Adipocyte (in vitro differentiated cells): Measurements from ENCODE around the gene SLC35F3.

Experiments used
- DNase-seq: peaks from one replicate; pipeline ENCODE4 v3.0.0-alpha.2; 2015; ENCODE audit warnings: low read depth
- H3K27me3 ChIP-seq: replicated peaks from 2 replicates; pipeline ENCODE4 v1.7.0; 2013; ENCODE audit warnings: mild to moderate bottlenecking, low read length, moderate library complexity; ENCODE audit not compliant: control insufficient read depth, insufficient read depth
- H3K36me3 ChIP-seq: 2 replicates; pipeline ENCODE4 v1.7.0; 2013; ENCODE audit warnings: low read length, mild to moderate bottlenecking, moderate library complexity; ENCODE audit not compliant: control insufficient read depth, insufficient read depth, severe bottlenecking
- H3K4me1 ChIP-seq: 2 replicates; pipeline ENCODE4 v1.7.0; 2013; ENCODE audit warnings: mild to moderate bottlenecking, low read length, moderate library complexity; ENCODE audit not compliant: control insufficient read depth, insufficient read depth
- H3K4me3 ChIP-seq: 2 replicates; pipeline ENCODE4 v1.7.0; 2013; ENCODE audit warnings: mild to moderate bottlenecking, low read length, moderate library complexity
- H3K9ac ChIP-seq: 2 replicates; pipeline ENCODE4 v1.7.0; 2013; ENCODE audit warnings: mild to moderate bottlenecking, low read length, moderate library complexity
- H3K9me3 ChIP-seq: 2 replicates; pipeline ENCODE4 v1.7.0; 2013; ENCODE audit warnings: mild to moderate bottlenecking, low read length, moderate library complexity; ENCODE audit not compliant: control insufficient read depth

The SLC35F3 gene

DNA sequence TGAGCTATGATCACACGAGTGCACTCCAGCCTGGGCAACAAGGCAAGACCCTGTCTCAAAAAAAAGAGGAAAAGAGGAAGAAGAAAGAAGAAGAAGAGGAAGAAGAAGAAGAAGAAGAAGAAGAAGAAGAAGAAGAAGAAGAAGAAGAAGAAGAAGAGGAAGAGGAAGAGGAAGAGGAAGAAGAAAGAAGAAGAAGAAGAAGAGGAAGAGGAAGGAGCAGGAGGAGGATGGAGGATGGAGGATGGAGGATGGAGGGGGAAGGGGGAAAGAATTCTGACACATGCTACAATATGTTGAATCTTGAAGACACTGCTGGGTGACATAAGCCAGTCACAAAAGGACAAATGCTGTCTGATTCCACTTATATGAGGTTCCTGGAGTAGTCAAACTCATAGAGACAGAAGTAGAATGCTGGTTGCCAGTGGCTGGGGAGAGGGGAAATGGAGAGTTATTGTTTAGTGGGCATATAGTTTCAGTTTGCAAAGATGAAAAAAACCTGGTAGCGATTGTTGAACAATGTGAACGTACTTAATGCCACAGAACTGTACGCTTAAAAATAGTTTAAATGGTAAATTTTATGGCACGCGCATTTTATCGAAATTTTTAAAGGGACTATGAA lies 421.5 kb downstream of the SLC35F3 start:
- Histone ChIP-seq H3K27me3 (peaks cover 41% of the 10 kb centered on the region), H3K9ac (no peak overlapping the region), H3K4me1 (peaks cover 12% of the 10 kb centered on the region), H3K36me3 (no peaks in the 10 kb centered on the region), H3K9me3 (no peaks in the 10 kb centered on the region), H3K4me3 (peak overlapping the region; percentile 7)
- no peak for DNase-seq

DNA sequence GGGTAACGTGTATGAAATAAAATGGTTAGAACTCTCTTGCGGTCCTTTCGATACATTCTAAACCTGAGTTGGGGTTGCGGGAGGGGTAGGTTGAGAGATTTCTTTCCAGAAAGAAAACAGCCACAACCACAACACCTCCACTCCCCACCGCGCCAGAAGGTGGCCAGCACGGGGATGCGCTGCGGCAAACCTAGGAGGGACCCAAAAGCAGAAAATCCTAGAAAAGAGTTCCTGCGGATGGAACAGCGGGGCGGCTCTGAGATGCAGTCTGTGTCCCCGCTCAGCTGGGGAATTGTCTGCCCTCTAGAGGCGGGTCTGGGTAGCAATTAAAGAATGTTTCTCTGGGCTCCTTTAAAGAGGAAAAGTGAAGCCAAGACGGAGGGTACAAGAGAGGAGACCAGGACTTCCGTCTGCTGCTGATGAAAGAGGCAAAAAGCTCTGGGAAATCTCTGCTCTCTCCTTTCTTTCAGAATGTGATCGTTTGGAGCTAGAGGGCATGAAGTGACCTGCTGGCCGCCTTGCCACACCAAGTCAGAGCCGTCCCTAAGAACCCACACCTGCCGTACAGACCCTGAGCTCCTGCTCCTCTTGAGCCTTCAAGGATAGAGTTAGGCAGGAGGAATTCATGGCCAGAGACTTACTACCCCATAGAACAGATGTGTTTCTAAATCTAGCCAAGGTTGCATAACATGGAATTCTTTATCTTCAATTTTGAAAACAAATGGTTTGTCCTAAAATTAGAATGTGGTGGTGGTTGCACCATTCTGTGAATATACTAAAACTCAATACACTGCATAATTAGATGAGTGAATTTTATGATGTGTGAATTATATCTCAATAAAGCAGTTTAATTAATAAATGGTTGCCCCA lies 422.3 kb downstream of the SLC35F3 start:
- H3K36me3 ChIP-seq: no peaks in the 10 kb centered on the region
- H3K9me3 ChIP-seq: no peaks in the 10 kb centered on the region
- peaks cover 36% of the 10 kb centered on the region for H3K27me3 ChIP-seq
- H3K9ac ChIP-seq: no peak overlapping the region
- H3K4me1 ChIP-seq: peaks cover 14% of the 10 kb centered on the region
- DNase-seq: peak; percentile 54
- peak overlapping the region; percentile 7 for H3K4me3 ChIP-seq

DNA sequence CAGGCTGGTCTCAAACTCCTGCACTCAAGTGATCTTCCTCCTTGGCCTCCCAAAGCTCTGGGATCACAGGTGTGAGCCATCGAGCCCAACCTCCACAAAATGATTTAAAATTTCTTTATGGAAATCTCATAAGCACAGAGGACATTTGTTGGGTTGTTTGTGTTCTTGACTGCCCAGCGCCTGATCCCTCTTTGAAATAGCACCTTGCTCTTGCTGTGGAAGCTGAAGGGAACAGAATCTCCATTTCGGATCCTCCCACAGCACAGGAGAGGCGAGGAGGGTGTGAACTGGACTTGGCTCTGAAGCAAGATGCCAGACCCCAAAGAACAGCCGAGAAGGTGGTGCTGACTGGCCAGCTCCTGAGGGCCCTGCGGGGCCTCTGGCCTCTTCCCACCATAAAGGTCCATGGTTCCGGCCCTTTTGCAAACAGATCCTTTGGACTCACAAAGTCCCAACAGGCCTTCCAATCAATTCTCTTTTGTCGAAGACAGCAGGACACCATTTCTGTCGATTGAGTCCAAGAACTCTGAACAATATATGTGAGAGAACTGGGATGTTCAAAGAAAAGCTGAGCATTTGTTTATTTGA lies 423.2 kb downstream of the SLC35F3 start:
- no peak overlapping the region for H3K9ac ChIP-seq
- no peaks in the 10 kb centered on the region for H3K36me3 ChIP-seq
- H3K27me3 ChIP-seq: peaks cover 29% of the 10 kb centered on the region
- H3K4me3 ChIP-seq: no peak overlapping the region
- peaks cover 16% of the 10 kb centered on the region for H3K4me1 ChIP-seq
- DNase-seq: no peak
- no peaks in the 10 kb centered on the region for H3K9me3 ChIP-seq

- DNase-seq: no peak
- H3K27me3 ChIP-seq: peaks cover under 1% of the 10 kb centered on the region
- peaks cover 16% of the 10 kb centered on the region for H3K4me1 ChIP-seq
- H3K9ac ChIP-seq: no peak overlapping the region
- peaks cover under 1% of the 10 kb centered on the region for H3K9me3 ChIP-seq
- H3K36me3 ChIP-seq: no peaks in the 10 kb centered on the region
- no peak overlapping the region for H3K4me3 ChIP-seq
These were observed 426.4 kb downstream of the SLC35F3 start for GRCh38 chr1:234330843-234331215.

- H3K4me1 ChIP-seq: peaks cover 13% of the 10 kb centered on the region
- no peak overlapping the region for H3K9ac ChIP-seq
- H3K36me3 ChIP-seq: no peaks in the 10 kb centered on the region
- peaks cover 7% of the 10 kb centered on the region for H3K9me3 ChIP-seq
- no peak for DNase-seq
- no peaks in the 10 kb centered on the region for H3K27me3 ChIP-seq
- H3K4me3 ChIP-seq: no peak overlapping the region
These were observed 427.0 kb downstream of the SLC35F3 start for GRCh38 chr1:234331507-234331906.

DNA sequence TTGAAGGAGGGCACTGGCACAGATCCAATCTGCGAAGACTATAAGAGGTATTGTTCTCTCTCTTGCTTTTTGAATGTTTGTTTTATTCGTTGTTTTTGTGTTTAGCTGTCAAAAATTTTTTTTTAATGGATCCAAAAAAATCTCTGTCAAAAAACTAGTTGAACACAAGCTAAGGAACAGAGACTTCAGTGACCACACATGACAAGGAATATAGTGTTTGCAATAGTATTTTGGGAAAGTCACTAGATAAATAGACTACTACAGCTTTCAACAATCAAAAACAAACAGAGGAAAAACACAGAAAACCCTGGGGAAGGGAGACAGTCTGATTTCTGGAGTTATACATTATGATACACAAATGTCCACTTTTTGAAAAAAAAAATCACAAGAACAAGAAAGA lies 431.9 kb downstream of the SLC35F3 start:
- no peak overlapping the region for H3K4me3 ChIP-seq
- H3K27me3 ChIP-seq: no peaks in the 10 kb centered on the region
- no peak for DNase-seq
- peaks cover 3% of the 10 kb centered on the region for H3K4me1 ChIP-seq
- H3K36me3 ChIP-seq: no peaks in the 10 kb centered on the region
- no peak overlapping the region for H3K9ac ChIP-seq
- peaks cover 38% of the 10 kb centered on the region for H3K9me3 ChIP-seq

GRCh38 chr1:234337233-234337632 lies 432.8 kb downstream of the SLC35F3 start:
- Histone ChIP-seq H3K9me3 (peaks cover 42% of the 10 kb centered on the region), H3K4me1 (no peaks in the 10 kb centered on the region), H3K36me3 (no peaks in the 10 kb centered on the region), H3K4me3 (no peak overlapping the region), H3K9ac (no peak overlapping the region), H3K27me3 (no peaks in the 10 kb centered on the region)
- no peak for DNase-seq

- DNase-seq: no peak
- no peak overlapping the region for H3K4me3 ChIP-seq
- H3K36me3 ChIP-seq: no peaks in the 10 kb centered on the region
- H3K4me1 ChIP-seq: no peaks in the 10 kb centered on the region
- no peak overlapping the region for H3K9ac ChIP-seq
- H3K9me3 ChIP-seq: peaks cover 46% of the 10 kb centered on the region
- no peaks in the 10 kb centered on the region for H3K27me3 ChIP-seq
These were observed 436.1 kb downstream of the SLC35F3 start for GRCh38 chr1:234340528-234340927.

DNA sequence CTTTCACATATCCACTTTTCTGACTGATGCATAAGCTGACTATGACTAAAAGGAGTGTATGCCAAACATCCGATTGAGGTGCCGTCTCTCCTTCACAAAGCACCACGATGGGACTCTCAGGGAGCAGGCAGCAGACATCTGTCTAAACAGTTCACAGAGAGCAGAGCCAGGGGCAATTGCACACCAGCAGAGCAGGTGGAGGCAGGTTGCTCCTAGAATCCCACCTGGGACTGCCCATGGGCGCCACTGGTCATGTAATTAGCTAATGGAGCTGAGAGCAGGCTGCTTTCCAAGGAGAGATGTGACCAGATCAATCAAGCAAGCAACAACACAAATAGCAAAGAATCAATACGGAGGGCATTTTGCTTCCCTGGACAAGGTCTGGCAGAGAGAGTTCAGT lies 438.3 kb downstream of the SLC35F3 start:
- Histone ChIP-seq H3K9ac (no peak overlapping the region), H3K4me3 (no peak overlapping the region), H3K27me3 (no peaks in the 10 kb centered on the region), H3K36me3 (no peaks in the 10 kb centered on the region), H3K9me3 (peaks cover 26% of the 10 kb centered on the region), H3K4me1 (no peaks in the 10 kb centered on the region)
- DNase-seq: no peak

DNA sequence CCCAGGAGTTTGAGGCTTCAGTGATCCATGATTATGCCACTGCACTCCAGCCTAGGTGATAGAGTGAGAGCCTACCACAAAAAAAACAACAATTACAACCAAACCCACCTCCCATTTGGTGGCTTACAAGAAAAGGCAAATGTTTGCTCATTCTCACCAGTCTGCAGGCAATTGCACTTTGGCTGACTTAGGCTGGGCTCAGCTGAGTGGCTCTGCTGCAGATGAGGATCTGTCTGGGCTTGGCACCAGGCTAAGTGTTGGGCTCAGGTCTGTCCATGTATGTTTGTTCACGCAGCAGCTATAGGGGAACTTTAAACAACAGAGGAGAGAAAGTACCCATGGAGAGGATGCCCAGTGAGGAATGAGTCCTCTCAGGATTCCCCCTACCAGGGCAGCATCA lies 440.8 kb downstream of the SLC35F3 start:
- DNase-seq: no peak
- Histone ChIP-seq H3K9me3 (peaks cover 15% of the 10 kb centered on the region), H3K36me3 (no peaks in the 10 kb centered on the region), H3K9ac (no peak overlapping the region), H3K4me3 (no peak overlapping the region), H3K27me3 (peaks cover 8% of the 10 kb centered on the region), H3K4me1 (no peaks in the 10 kb centered on the region)

DNA sequence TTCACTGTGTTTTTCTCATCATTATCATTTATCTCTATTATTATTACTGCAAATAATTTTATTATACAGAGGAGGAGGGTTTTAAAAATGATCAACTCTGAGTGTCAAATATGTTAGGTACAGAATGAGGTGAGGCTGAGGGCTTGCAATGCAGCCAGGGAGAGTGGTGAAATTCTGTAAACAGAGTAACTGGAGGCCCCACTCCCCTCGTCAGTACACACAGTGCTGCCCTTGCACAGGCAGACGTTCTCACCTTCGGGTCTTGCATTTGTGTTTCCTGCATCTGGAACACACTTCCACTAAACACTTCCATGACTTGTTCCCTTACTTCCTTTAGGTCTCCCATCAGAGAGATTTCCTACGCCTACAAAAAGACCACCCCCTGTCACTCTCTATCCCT lies 444.5 kb downstream of the SLC35F3 start:
- H3K4me1 ChIP-seq: no peaks in the 10 kb centered on the region
- H3K9ac ChIP-seq: no peak overlapping the region
- H3K4me3 ChIP-seq: no peak overlapping the region
- DNase-seq: no peak
- H3K27me3 ChIP-seq: peaks cover 12% of the 10 kb centered on the region
- no peaks in the 10 kb centered on the region for H3K36me3 ChIP-seq
- H3K9me3 ChIP-seq: no peaks in the 10 kb centered on the region
